H1 (cell line): ENCODE data around the gene WSCD1. TPM values are rescaled to one million over a fixed set of nuclear protein-coding genes. Genes with fewer than 3 reads are reported as not detected.

Source experiments
- CHD7 ChIP-seq: fragments of 300-600 bp; sonication (generic); IDR thresholded peaks from 2 replicates; pipeline ENCODE4 v1.7.1; 2012; ENCODE audit warnings: low read length, moderate library complexity, mild to moderate bottlenecking, inconsistent platforms; ENCODE audit not compliant: insufficient replicate concordance
- polyA plus RNA-seq, 7 experiments: library from polyadenylated mRNA; depleted of rRNA in 3 of 7; stranded (reverse) in 5 of 7; unstranded in 2 of 7; fragments of >200 nt in 5 of 7; fragments of 200-250 nt in 2 of 7; gene quantifications; 1 replicate in 5 of 7; 2 replicates in 1 of 7; 4 replicates in 1 of 7; pipeline versions ENCODE4 v1.2.1 to v1.2.3, GENCODE V29; 2011 to 2013; ENCODE audit warnings: missing spikeins in 2 of 7, mixed read lengths in 2 of 7
- total RNA-seq: library from RNA; stranded (reverse); fragmentation: NEBNext Ultra II Directional; extraction: Animal tissue kit (Norgen Biotek cat#: 25700); gene quantifications from 2 replicates; pipeline ENCODE4 v1.2.1, GENCODE V29; 2021

Gene WSCD1
- total and polyA plus RNA-seq, 2 of the 8 experiments (the other 6 are each of a cell fraction or from before 2014, with no cell fraction given): 21.9 to 39.0 TPM

GRCh38 chr17:6170349-6170748, 100.2 kb downstream of the WSCD1 start (continued):
- no peak for TF ChIP-seq CHD7
